ENCODE results near the gene TCL1A. TPM values are rescaled to one million over a fixed set of nuclear protein-coding genes. Genes with fewer than 3 reads are reported as not detected.

TCL1A gene
- total and polyA plus RNA-seq, 2 donors (not counting 1 experiment from before 2014, with no cell fraction given): not detected

- no peak for DNase-seq (ENCODE audit: low read depth in 2 of 2)
- Histone ChIP-seq H4K20me1 (ENCODE audit: control insufficient read depth, extremely low read depth, insufficient read depth, low read length) (no peaks in the 10 kb centered on the region), H3K4me1 (ENCODE audit: control insufficient read depth, extremely low read depth, insufficient read depth, low read length) (no peaks in the 10 kb centered on the region), H3K4me3 (replicated peaks in 1 of 4; ENCODE audit: control extremely low read depth in 1 of 4, insufficient read depth in 1 of 4, low read depth in 3 of 4, low read length in 4 of 4) (no peak overlapping the region), H2AFZ (ENCODE audit: low read length) (no peak overlapping the region), H3K4me2 (ENCODE audit: extremely low read depth, insufficient read depth, low read length) (no peak overlapping the region), H3K79me2 (ENCODE audit: control insufficient read depth, insufficient read depth, low read length) (no peaks in the 10 kb centered on the region), H3K36me3 (ENCODE audit: control insufficient read depth, insufficient read depth, low read length) (no peaks in the 10 kb centered on the region), H3K9ac (ENCODE audit: insufficient read depth, low read length) (no peak overlapping the region), H3K27me3 (ENCODE audit: control insufficient read depth, insufficient read depth, low read length) (no peaks in the 10 kb centered on the region), H3K27ac (ENCODE audit: insufficient read depth, low read length) (no peak overlapping the region), H3K9me3 (ENCODE audit: control insufficient read depth, insufficient read depth, low read depth, low read length) (no peaks in the 10 kb centered on the region)
- TF ChIP-seq EZH2 (IDR thresholded peaks at IDR 0.05; ENCODE audit: low read length, missing control alignments) (no peak), CTCF (conservative IDR thresholded peaks at IDR 0.05 in 1 of 2, IDR thresholded peaks at IDR 0.05 in 1 of 2; ENCODE audit: low read depth in 1 of 2, low read length in 2 of 2) (no peak)
These were observed 36.6 kb downstream of the TCL1A start for GRCh38 chr14:95677179-95677835.

- H2AFZ ChIP-seq (ENCODE audit: low read length): no peak overlapping the region
- no peak for TF ChIP-seq CTCF (conservative IDR thresholded peaks at IDR 0.05 in 1 of 2, IDR thresholded peaks at IDR 0.05 in 1 of 2; ENCODE audit: low read depth in 1 of 2, low read length in 2 of 2)
- no peak for TF ChIP-seq EZH2 (IDR thresholded peaks at IDR 0.05; ENCODE audit: low read length, missing control alignments)
- no peak for DNase-seq (ENCODE audit: low read depth in 2 of 2)
These were observed 38.4 kb downstream of the TCL1A start for GRCh38 chr14:95675486-95675885.

GRCh38 chr14:95674613-95675012, 39.3 kb downstream of the TCL1A start:
- Histone ChIP-seq H3K4me3 (replicated peaks in 1 of 4; ENCODE audit: control extremely low read depth in 1 of 4, insufficient read depth in 1 of 4, low read depth in 3 of 4, low read length in 4 of 4) (no peak overlapping the region), H4K20me1 (ENCODE audit: control insufficient read depth, extremely low read depth, insufficient read depth, low read length) (no peaks in the 10 kb centered on the region), H3K36me3 (ENCODE audit: control insufficient read depth, insufficient read depth, low read length) (no peaks in the 10 kb centered on the region), H3K27me3 (ENCODE audit: control insufficient read depth, insufficient read depth, low read length) (no peaks in the 10 kb centered on the region), H3K4me1 (ENCODE audit: control insufficient read depth, extremely low read depth, insufficient read depth, low read length) (no peaks in the 10 kb centered on the region), H3K9ac (ENCODE audit: insufficient read depth, low read length) (no peak overlapping the region), H3K4me2 (ENCODE audit: extremely low read depth, insufficient read depth, low read length) (no peak overlapping the region), H3K79me2 (ENCODE audit: control insufficient read depth, insufficient read depth, low read length) (no peaks in the 10 kb centered on the region), H2AFZ (ENCODE audit: low read length) (no peak overlapping the region), H3K27ac (ENCODE audit: insufficient read depth, low read length) (no peak overlapping the region), H3K9me3 (ENCODE audit: control insufficient read depth, insufficient read depth, low read depth, low read length) (no peaks in the 10 kb centered on the region)
- DNase-seq (ENCODE audit: low read depth in 2 of 2): no peak
- TF ChIP-seq CTCF (conservative IDR thresholded peaks at IDR 0.05 in 1 of 2, IDR thresholded peaks at IDR 0.05 in 1 of 2; ENCODE audit: low read depth in 1 of 2, low read length in 2 of 2): no peak
- no peak for TF ChIP-seq EZH2 (IDR thresholded peaks at IDR 0.05; ENCODE audit: low read length, missing control alignments)

More at GRCh38 chr14:95675486-95675885, 38.4 kb downstream of the TCL1A start:
- H3K79me2 ChIP-seq (ENCODE audit: control insufficient read depth, insufficient read depth, low read length): no peaks in the 10 kb centered on the region
- no peak overlapping the region for H3K9ac ChIP-seq (ENCODE audit: insufficient read depth, low read length)
- no peak overlapping the region for H3K27ac ChIP-seq (ENCODE audit: insufficient read depth, low read length)
- H3K9me3 ChIP-seq (ENCODE audit: control insufficient read depth, insufficient read depth, low read depth, low read length): no peaks in the 10 kb centered on the region
- no peaks in the 10 kb centered on the region for H3K36me3 ChIP-seq (ENCODE audit: control insufficient read depth, insufficient read depth, low read length)
- H4K20me1 ChIP-seq (ENCODE audit: control insufficient read depth, extremely low read depth, insufficient read depth, low read length): no peaks in the 10 kb centered on the region
- no peaks in the 10 kb centered on the region for H3K27me3 ChIP-seq (ENCODE audit: control insufficient read depth, insufficient read depth, low read length)
- H3K4me2 ChIP-seq (ENCODE audit: extremely low read depth, insufficient read depth, low read length): no peak overlapping the region
- H3K4me1 ChIP-seq (ENCODE audit: control insufficient read depth, extremely low read depth, insufficient read depth, low read length): no peaks in the 10 kb centered on the region
- H3K4me3 ChIP-seq (replicated peaks in 1 of 4; ENCODE audit: control extremely low read depth in 1 of 4, insufficient read depth in 1 of 4, low read depth in 3 of 4, low read length in 4 of 4): no peak overlapping the region

Measured in fibroblast of lung (primary cell).